Measurements from ENCODE around the gene PTPRO. TPM values are rescaled to one million over a fixed set of nuclear protein-coding genes. Genes with fewer than 3 reads are reported as not detected.
"Not testable (repeated sequence)": the region's sequence is repeated elsewhere in the genome, so short reads cannot be mapped to it uniquely, and the experiment has no call there.

The PTPRO gene
- polyA plus RNA-seq, 3 donors from 2014 or later = 0.22 TPM; not detected in 2

DNA sequence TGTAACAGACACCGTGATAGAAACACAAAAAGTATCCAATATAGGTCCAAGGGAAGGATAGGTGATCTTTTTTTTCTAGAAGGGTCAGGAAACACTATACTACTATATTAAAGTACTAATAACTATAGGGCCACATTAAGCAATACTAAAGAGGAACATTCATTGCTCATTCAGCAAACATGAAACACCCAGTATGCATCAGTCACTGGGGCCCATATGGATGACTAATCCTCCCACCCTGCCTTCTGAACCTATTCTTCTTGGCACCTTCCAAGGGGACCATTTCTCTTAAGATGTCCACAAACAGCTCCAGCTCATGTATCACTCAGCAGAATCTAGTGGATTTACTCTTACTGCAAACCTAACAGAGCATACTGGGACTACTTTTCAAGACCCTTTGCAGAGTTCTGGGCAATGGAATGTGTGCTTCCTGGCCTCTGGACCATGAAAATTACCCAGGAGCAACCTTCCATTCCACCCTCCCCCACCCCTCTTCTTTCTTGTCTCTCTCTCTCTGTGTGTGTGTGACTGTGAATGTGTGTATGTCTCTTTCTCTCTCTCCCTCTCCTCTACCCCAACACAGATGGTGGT lies 279.0 kb downstream of the PTPRO start:
- Mint-ChIP-seq H3K27me3 (ENCODE audit: low read depth in 3 of 3) (peaks cover 0 to 5% (median 3%) of the 10 kb centered on the region in 3 donors), H3K4me1 (no peaks in the 10 kb centered on the region), H3K4me3 (no peak overlapping the region), H3K36me3 (no peaks in the 10 kb centered on the region), H3K9me3 (no peaks in the 10 kb centered on the region), H3K27ac (no peak overlapping the region)
- DNase-seq = no peak

GRCh38 chr12:15602051-15602672 lies 279.9 kb downstream of the PTPRO start:
- Mint-ChIP-seq H3K36me3 (no peaks in the 10 kb centered on the region), H3K9me3 (no peaks in the 10 kb centered on the region), H3K4me3 (no peak overlapping the region), H3K27me3 (ENCODE audit: low read depth in 3 of 3) (peaks cover 0 to 5% (median 3%) of the 10 kb centered on the region in 3 donors), H3K4me1 (no peaks in the 10 kb centered on the region), H3K27ac (no peak overlapping the region)
- no peak for DNase-seq

- peaks cover 0 to 5% (median 0%) of the 10 kb centered on the region in 3 donors for H3K27me3 Mint-ChIP-seq (ENCODE audit: low read depth in 3 of 3)
- H3K27ac Mint-ChIP-seq = no peak overlapping the region
- H3K4me1 Mint-ChIP-seq = no peaks in the 10 kb centered on the region
- H3K9me3 Mint-ChIP-seq = no peaks in the 10 kb centered on the region
- H3K36me3 Mint-ChIP-seq = no peaks in the 10 kb centered on the region
- H3K4me3 Mint-ChIP-seq = no peak overlapping the region
- no peak for DNase-seq
Measured at GRCh38 chr12:15603474-15604085, 281.3 kb downstream of the PTPRO start.

GRCh38 chr12:15605881-15606590 lies 283.7 kb downstream of the PTPRO start:
- H3K27me3 Mint-ChIP-seq (ENCODE audit: low read depth in 3 of 3) = peaks cover 0 to 6% (median 1%) of the 10 kb centered on the region in 3 donors
- no peak for DNase-seq
- no peak overlapping the region for H3K27ac Mint-ChIP-seq
- no peaks in the 10 kb centered on the region for H3K9me3 Mint-ChIP-seq
- no peak overlapping the region for H3K4me3 Mint-ChIP-seq
- no peaks in the 10 kb centered on the region for H3K36me3 Mint-ChIP-seq
- H3K4me1 Mint-ChIP-seq = no peaks in the 10 kb centered on the region

DNA sequence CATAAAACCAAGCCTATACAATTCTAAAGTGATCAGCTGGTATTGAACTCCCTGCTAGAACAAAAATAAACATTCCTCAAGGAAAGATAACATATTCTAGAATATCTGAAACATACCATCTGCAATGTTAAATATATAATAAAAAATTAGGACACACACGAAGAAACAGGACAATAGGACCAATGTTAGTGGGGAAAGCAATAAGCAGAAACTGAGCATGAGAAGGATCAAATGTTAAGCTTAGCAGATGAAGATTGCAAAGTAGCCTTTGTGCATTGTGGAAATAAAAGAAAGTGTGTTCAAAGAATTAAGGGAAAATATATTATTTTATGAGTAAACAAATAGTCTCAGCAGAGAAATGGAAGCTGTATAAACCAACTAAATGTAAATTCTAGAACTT lies 286.1 kb downstream of the PTPRO start:
- Mint-ChIP-seq H3K9me3 (peaks cover 0 to 3% (median 0%) of the 10 kb centered on the region in 6 donors), H3K27me3 (ENCODE audit: low read depth in 3 of 3) (peaks cover 1 to 6% (median 4%) of the 10 kb centered on the region in 3 donors), H3K27ac (no peak overlapping the region), H3K4me1 (no peaks in the 10 kb centered on the region), H3K36me3 (no peaks in the 10 kb centered on the region), H3K4me3 (no peak overlapping the region)
- DNase-seq = no peak

- H3K4me1 Mint-ChIP-seq = no peaks in the 10 kb centered on the region
- H3K27ac Mint-ChIP-seq = no peak overlapping the region
- H3K36me3 Mint-ChIP-seq = no peaks in the 10 kb centered on the region
- H3K4me3 Mint-ChIP-seq = no peak overlapping the region
- peaks cover 0 to 3% (median 0%) of the 10 kb centered on the region in 6 donors for H3K9me3 Mint-ChIP-seq
- peaks cover 1 to 7% (median 4%) of the 10 kb centered on the region in 3 donors for H3K27me3 Mint-ChIP-seq (ENCODE audit: low read depth in 3 of 3)
- DNase-seq = no peak
Measured at GRCh38 chr12:15608941-15609340, 286.6 kb downstream of the PTPRO start.

- peaks cover 0 to 4% (median 1%) of the 10 kb centered on the region in 6 donors for H3K9me3 Mint-ChIP-seq
- H3K27ac Mint-ChIP-seq = no peak overlapping the region
- H3K36me3 Mint-ChIP-seq = no peaks in the 10 kb centered on the region
- no peak overlapping the region for H3K4me3 Mint-ChIP-seq
- H3K27me3 Mint-ChIP-seq (ENCODE audit: low read depth in 3 of 3) = peaks cover 3 to 14% (median 7%) of the 10 kb centered on the region in 3 donors
- DNase-seq = no peak
- no peaks in the 10 kb centered on the region for H3K4me1 Mint-ChIP-seq
Measured at GRCh38 chr12:15613981-15614380, 291.7 kb downstream of the PTPRO start.

DNA sequence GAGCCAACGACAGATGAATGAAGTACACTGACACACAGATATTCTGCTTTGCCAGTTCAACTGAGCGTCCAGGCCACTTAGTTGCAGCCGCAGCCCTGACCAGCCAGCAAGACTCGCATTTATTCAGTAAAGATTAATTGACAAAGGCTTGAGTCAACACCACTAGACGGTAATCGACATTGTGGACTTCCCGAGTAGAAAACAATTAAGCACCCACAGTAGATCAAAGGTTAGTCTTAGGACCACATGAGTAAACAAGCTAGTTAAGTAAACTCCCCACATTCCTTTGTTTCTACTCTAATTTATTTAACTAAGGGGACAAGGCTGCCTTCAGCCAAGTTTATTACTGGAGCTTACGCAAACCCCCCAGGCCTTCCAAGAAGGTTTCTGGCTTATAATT lies 294.2 kb downstream of the PTPRO start:
- DNase-seq, H3K4me1 Mint-ChIP-seq, H3K4me3 Mint-ChIP-seq, H3K27ac Mint-ChIP-seq, H3K9me3 Mint-ChIP-seq, H3K36me3 Mint-ChIP-seq: not testable (repeated sequence)
- H3K27me3 Mint-ChIP-seq (ENCODE audit: low read depth in 3 of 3) = peaks cover 3 to 10% (median 6%) of the 10 kb centered on the region in 3 donors

GRCh38 chr12:15620741-15621539 lies 298.6 kb downstream of the PTPRO start:
- peaks cover 0 to 5% (median 0%) of the 10 kb centered on the region in 6 donors for H3K9me3 Mint-ChIP-seq
- no peaks in the 10 kb centered on the region for H3K36me3 Mint-ChIP-seq
- no peaks in the 10 kb centered on the region for H3K4me1 Mint-ChIP-seq
- DNase-seq = no peak
- H3K27ac Mint-ChIP-seq = no peak overlapping the region
- H3K4me3 Mint-ChIP-seq = no peak overlapping the region
- H3K27me3 Mint-ChIP-seq (ENCODE audit: low read depth in 3 of 3) = peaks cover 0 to 2% (median 1%) of the 10 kb centered on the region in 3 donors

DNA sequence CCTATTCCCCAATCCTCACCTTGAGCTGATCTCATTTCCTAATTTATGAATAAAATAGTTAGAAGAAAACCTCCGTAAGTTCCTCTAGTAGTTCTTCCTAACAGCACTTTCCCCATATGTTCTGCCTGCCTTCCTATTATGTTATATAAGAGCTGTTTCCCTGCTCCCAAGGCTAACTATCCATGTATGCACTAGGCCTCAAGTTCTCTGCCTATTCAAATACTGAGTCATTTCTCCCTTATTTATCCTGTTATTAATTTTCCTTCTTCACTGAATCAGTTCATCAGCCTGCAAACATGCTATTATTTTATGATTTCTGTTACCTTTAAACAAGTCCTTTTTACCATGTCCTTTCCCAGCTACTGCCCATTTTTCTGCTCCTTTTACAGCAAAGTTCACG lies 302.8 kb downstream of the PTPRO start:
- H3K27ac Mint-ChIP-seq = no peak overlapping the region
- H3K4me3 Mint-ChIP-seq = no peak overlapping the region
- H3K4me1 Mint-ChIP-seq = no peaks in the 10 kb centered on the region
- peaks cover 0 to 3% (median 0%) of the 10 kb centered on the region in 6 donors for H3K9me3 Mint-ChIP-seq
- DNase-seq = no peak
- peaks cover 0 to 5% (median 0%) of the 10 kb centered on the region in 3 donors for H3K27me3 Mint-ChIP-seq (ENCODE audit: low read depth in 3 of 3)
- H3K36me3 Mint-ChIP-seq = no peaks in the 10 kb centered on the region

- Mint-ChIP-seq H3K36me3 (no peaks in the 10 kb centered on the region), H3K27me3 (ENCODE audit: low read depth in 3 of 3) (peaks cover 2 to 8% (median 4%) of the 10 kb centered on the region in 3 donors), H3K9me3 (peaks cover 0 to 2% (median 0%) of the 10 kb centered on the region in 6 donors), H3K4me3 (no peak overlapping the region), H3K4me1 (no peaks in the 10 kb centered on the region), H3K27ac (no peak overlapping the region)
- DNase-seq = no peak
Measured at GRCh38 chr12:15627995-15628945, 306.0 kb downstream of the PTPRO start.

- Mint-ChIP-seq H3K4me1 (no peaks in the 10 kb centered on the region), H3K36me3 (no peaks in the 10 kb centered on the region), H3K9me3 (peaks cover 0 to 4% (median 0%) of the 10 kb centered on the region in 6 donors), H3K27me3 (ENCODE audit: low read depth in 3 of 3) (peaks cover 4 to 8% (median 4%) of the 10 kb centered on the region in 3 donors), H3K4me3 (no peak overlapping the region), H3K27ac (no peak overlapping the region)
- no peak for DNase-seq
Measured at GRCh38 chr12:15629108-15629507, 306.8 kb downstream of the PTPRO start.
